Kidney glomerular epithelial cell (primary cell): ENCODE measurements around the gene IFT20.

ENCODE experiments used
- DNase-seq: peaks from one replicate; lab custom pipeline; 2025; lab: John Stamatoyannopoulos, UW

Gene IFT20

GRCh38 chr17:28334666-28335200 is 539 bp downstream of the IFT20 start:
- DNase-seq = no peak

GRCh38 chr17:28334171-28334570 is 1.1 kb downstream of the IFT20 start:
- DNase-seq = no peak

- no peak for DNase-seq
Measured at GRCh38 chr17:28333083-28333746, 2.1 kb downstream of the IFT20 start.

- DNase-seq = no peak
Measured at GRCh38 chr17:28331891-28332420, 3.3 kb downstream of the IFT20 start.

- no peak for DNase-seq
Measured at GRCh38 chr17:28330671-28331070, 4.6 kb downstream of the IFT20 start.

- no peak for DNase-seq
Measured at GRCh38 chr17:28328325-28328724, 6.9 kb downstream of the IFT20 start.

- DNase-seq = no peak
Measured at GRCh38 chr17:28327709-28328108, 7.6 kb downstream of the IFT20 start.

- no peak for DNase-seq
Measured at GRCh38 chr17:28327031-28327607, 8.2 kb downstream of the IFT20 start.

- no peak for DNase-seq
Measured at GRCh38 chr17:28326114-28326513, 9.2 kb downstream of the IFT20 start.

GRCh38 chr17:28325211-28325610 is 10.1 kb downstream of the IFT20 start:
- no peak for DNase-seq

- no peak for DNase-seq
Measured at GRCh38 chr17:28324781-28325180, 10.5 kb downstream of the IFT20 start.

GRCh38 chr17:28324267-28324745 is 11.0 kb downstream of the IFT20 start:
- DNase-seq = no peak

- no peak for DNase-seq
Measured at GRCh38 chr17:28320215-28321061, 14.8 kb downstream of the IFT20 start.

GRCh38 chr17:28319598-28319935 is 15.7 kb downstream of the IFT20 start:
- no peak for DNase-seq

GRCh38 chr17:28318759-28319597 is 16.3 kb downstream of the IFT20 start, which contains the start of gene TMEM97:
TSS of gene TMEM97 (plus strand) at chr17:28319200. CDS start at chr17:28319240, 40 bp downstream.
- DNase-seq = peak; percentile 94

GRCh38 chr17:28317966-28318758 is 17.1 kb downstream of the IFT20 start:
- DNase-seq = no peak

- no peak for DNase-seq
Measured at GRCh38 chr17:28317099-28317965, 17.9 kb downstream of the IFT20 start.

- DNase-seq = no peak
Measured at GRCh38 chr17:28315846-28316705, 19.2 kb downstream of the IFT20 start.

- no peak for DNase-seq
Measured at GRCh38 chr17:28313841-28314240, 21.4 kb downstream of the IFT20 start.
